Adipocyte (in vitro differentiated cells): ENCODE data around the gene EPC1.

Experiments used
- DNase-seq: peaks from one replicate; pipeline ENCODE4 v3.0.0-alpha.2; 2015; ENCODE audit warnings: low read depth
- H3K27me3 ChIP-seq: replicated peaks from 2 replicates; pipeline ENCODE4 v1.7.0; 2013; ENCODE audit warnings: mild to moderate bottlenecking, low read length, moderate library complexity; ENCODE audit not compliant: control insufficient read depth, insufficient read depth
- H3K36me3 ChIP-seq: 2 replicates; pipeline ENCODE4 v1.7.0; 2013; ENCODE audit warnings: low read length, mild to moderate bottlenecking, moderate library complexity; ENCODE audit not compliant: control insufficient read depth, insufficient read depth, severe bottlenecking
- H3K4me1 ChIP-seq: 2 replicates; pipeline ENCODE4 v1.7.0; 2013; ENCODE audit warnings: mild to moderate bottlenecking, low read length, moderate library complexity; ENCODE audit not compliant: control insufficient read depth, insufficient read depth
- H3K4me3 ChIP-seq: 2 replicates; pipeline ENCODE4 v1.7.0; 2013; ENCODE audit warnings: mild to moderate bottlenecking, low read length, moderate library complexity
- H3K9ac ChIP-seq: 2 replicates; pipeline ENCODE4 v1.7.0; 2013; ENCODE audit warnings: mild to moderate bottlenecking, low read length, moderate library complexity
- H3K9me3 ChIP-seq: 2 replicates; pipeline ENCODE4 v1.7.0; 2013; ENCODE audit warnings: mild to moderate bottlenecking, low read length, moderate library complexity; ENCODE audit not compliant: control insufficient read depth

EPC1 gene

GRCh38 chr10:32331606-32332005 is 15.4 kb downstream of the EPC1 start:
- no peak overlapping the region for H3K9ac ChIP-seq
- H3K9me3 ChIP-seq: no peaks in the 10 kb centered on the region
- no peaks in the 10 kb centered on the region for H3K27me3 ChIP-seq
- H3K4me3 ChIP-seq: no peak overlapping the region
- no peak for DNase-seq
- H3K36me3 ChIP-seq: peaks cover 3% of the 10 kb centered on the region
- H3K4me1 ChIP-seq: peaks cover 63% of the 10 kb centered on the region

DNA sequence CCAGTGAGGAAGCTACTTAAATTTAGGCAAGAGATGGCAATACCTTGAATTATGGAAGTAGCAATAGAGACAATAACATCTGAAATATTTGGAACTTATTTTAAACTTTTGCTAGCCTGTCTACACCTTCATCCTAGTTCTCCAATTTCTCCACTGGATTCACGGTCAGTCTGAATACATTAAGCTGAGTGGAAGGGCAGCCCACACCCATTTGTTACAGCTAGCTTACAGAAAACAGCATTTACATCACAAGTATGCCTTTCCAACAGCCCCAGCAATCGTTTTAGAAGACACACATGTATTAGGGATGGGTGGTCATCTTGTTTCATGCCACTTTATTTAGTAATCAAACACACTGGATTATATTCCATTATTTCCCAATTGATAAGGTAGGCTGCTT is 16.7 kb downstream of the EPC1 start:
- no peaks in the 10 kb centered on the region for H3K9me3 ChIP-seq
- H3K9ac ChIP-seq: no peak overlapping the region
- H3K4me3 ChIP-seq: no peak overlapping the region
- peaks cover 3% of the 10 kb centered on the region for H3K36me3 ChIP-seq
- H3K4me1 ChIP-seq: peaks cover 76% of the 10 kb centered on the region
- H3K27me3 ChIP-seq: no peaks in the 10 kb centered on the region
- no peak for DNase-seq

DNA sequence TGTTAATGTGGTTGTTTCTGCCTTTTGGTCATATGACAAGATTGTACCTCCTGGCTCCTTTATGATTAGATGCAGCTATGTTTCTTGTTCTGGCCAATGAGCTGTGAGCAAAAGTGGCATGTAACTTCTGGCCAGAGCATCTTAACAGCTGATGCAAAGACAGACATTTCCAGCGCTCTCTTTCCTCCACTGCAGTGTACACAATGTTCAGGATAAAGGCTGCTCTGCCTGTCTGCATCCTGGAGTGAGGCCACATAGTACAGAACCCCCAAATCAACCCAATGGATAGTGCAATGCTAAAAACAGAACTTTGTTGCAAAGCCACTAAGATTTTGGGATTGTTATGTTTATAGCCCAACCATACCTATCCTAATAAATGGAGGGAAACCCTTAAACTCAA is 17.9 kb downstream of the EPC1 start:
- peaks cover 3% of the 10 kb centered on the region for H3K36me3 ChIP-seq
- H3K4me1 ChIP-seq: peaks cover 76% of the 10 kb centered on the region
- no peaks in the 10 kb centered on the region for H3K27me3 ChIP-seq
- DNase-seq: no peak
- H3K4me3 ChIP-seq: no peak overlapping the region
- no peaks in the 10 kb centered on the region for H3K9me3 ChIP-seq
- no peak overlapping the region for H3K9ac ChIP-seq

DNA sequence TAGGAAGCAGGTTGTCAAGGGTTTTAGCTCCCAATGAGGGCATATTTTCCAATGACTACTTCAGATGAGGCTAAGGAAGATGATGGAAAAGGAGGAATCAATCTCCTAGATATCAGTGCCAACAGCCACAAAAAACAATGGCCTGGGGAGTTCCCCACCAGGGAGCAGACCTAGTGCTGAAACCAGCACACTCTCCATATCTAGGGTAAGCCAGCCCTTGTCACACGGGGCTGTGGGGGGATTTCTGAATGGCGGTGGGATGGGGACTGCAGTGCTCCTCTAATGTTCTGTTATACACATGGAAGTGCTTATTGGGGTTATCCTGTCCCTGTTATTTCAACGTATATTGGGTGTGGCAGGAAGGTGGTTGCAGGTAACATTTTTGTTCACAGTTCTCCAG is 18.5 kb downstream of the EPC1 start:
- H3K4me3 ChIP-seq: no peak overlapping the region
- H3K36me3 ChIP-seq: peaks cover 3% of the 10 kb centered on the region
- no peaks in the 10 kb centered on the region for H3K27me3 ChIP-seq
- peaks cover 70% of the 10 kb centered on the region for H3K4me1 ChIP-seq
- DNase-seq: no peak
- H3K9ac ChIP-seq: no peak overlapping the region
- no peaks in the 10 kb centered on the region for H3K9me3 ChIP-seq

- H3K27me3 ChIP-seq: no peaks in the 10 kb centered on the region
- H3K9ac ChIP-seq: no peak overlapping the region
- H3K4me3 ChIP-seq: no peak overlapping the region
- H3K4me1 ChIP-seq: peaks cover 58% of the 10 kb centered on the region
- no peaks in the 10 kb centered on the region for H3K9me3 ChIP-seq
- peak; percentile 29 for DNase-seq
- H3K36me3 ChIP-seq: peaks cover 3% of the 10 kb centered on the region
Measured at GRCh38 chr10:32327364-32327691, 19.6 kb downstream of the EPC1 start.

DNA sequence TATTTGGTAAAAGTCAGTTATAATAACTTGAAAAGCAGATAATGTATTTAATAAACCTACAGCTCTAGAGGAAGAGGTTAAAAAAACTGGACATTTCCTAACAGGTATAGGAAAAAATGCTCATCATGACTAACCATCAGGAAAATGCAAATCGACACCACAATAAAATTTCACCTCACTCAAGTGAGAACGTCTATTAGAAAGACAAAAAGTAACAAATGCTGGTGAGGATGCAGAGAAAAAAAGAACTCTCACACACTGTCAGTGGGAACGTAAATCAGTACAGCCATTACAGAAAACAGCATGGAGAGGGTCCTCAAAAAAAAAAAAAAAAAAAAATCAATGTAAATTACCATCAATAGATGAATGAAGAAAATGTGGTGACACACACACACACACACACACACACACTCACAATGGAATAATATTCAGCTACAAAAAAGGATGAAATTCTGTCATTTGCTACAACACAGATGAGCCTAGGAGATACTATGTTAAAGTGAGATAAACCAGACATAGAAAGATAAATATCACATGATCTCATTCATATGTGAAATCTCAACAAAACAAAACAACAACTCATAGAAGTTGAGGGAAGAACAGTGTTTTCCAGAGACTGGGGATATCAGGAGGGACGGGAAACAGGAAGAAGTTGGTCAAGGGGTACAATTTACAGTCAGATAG is 20.1 kb downstream of the EPC1 start:
- Histone ChIP-seq H3K4me3 (no peak overlapping the region), H3K9me3 (no peaks in the 10 kb centered on the region), H3K4me1 (peaks cover 53% of the 10 kb centered on the region), H3K9ac (no peak overlapping the region), H3K27me3 (no peaks in the 10 kb centered on the region), H3K36me3 (peaks cover 3% of the 10 kb centered on the region)
- no peak for DNase-seq

DNA sequence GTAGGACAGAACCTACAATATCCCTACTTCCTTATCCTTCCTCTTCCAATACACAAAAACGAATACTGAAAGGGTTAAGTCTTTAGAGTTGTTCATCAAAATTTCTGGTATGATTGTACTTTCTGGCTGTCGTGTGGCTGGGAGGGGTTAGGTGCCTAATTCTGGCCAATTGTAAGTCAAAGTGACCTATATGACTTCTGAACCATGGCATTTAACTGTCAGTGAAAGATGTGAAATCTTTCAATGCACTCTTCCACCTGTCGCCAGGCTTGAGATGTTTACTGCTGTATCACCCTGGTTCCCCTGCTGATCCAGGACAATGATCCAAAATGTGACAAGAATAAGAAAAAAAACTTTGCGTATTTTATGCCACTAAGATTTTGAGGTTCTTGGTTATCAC is 20.8 kb downstream of the EPC1 start:
- DNase-seq: no peak
- Histone ChIP-seq H3K9me3 (no peaks in the 10 kb centered on the region), H3K4me1 (peaks cover 48% of the 10 kb centered on the region), H3K9ac (no peak overlapping the region), H3K4me3 (no peak overlapping the region), H3K36me3 (peaks cover 3% of the 10 kb centered on the region), H3K27me3 (no peaks in the 10 kb centered on the region)

DNA sequence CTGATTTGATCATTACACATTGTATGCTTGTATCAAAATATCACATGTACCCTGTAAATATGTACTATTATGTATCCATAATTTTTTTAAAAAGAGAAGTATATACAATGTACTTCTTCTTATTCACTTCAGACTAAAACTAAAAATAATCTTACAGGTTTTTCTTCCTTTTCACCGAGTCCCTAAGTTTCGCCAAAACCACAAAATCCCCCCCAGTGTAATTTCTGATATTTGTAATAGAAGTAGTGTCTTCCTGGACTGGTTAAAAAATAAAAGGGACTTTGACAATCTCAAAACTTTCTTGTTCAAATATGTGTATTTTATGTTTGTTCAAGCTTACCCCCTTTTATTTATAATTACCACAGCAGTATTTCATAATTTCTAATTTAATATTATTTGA is 23.9 kb downstream of the EPC1 start:
- no peak overlapping the region for H3K4me3 ChIP-seq
- no peaks in the 10 kb centered on the region for H3K27me3 ChIP-seq
- no peak for DNase-seq
- H3K9ac ChIP-seq: no peak overlapping the region
- H3K9me3 ChIP-seq: no peaks in the 10 kb centered on the region
- no peaks in the 10 kb centered on the region for H3K36me3 ChIP-seq
- peaks cover 40% of the 10 kb centered on the region for H3K4me1 ChIP-seq

DNA sequence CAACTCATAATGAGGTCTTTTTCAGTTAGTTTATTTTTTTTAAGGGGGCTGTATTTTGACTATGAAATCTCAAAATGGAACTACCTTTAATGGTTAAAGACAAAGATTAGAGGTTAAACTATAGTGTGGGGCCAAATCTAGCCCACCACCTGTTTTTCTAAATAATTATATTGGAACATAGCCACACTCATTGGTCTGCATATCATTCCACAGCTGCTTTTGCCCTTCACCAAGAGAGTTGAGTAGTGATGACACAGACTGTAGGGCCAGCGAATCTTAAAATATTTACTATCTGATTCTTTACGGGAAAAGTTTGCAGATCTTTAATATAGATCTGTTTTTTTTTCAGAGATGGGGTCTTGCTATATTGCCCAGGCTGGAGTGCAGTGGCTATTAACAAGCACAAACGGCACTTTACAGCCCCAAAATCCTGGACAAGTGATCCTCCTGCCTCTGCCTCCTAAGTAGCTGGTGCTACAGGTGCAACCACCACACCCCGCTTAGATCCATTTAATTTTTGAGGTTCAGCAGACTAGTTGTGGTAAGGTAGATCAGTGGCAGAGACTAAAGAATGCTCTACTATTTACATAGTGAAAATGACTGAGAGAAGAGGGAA is 25.8 kb downstream of the EPC1 start:
- Histone ChIP-seq H3K36me3 (no peaks in the 10 kb centered on the region), H3K4me1 (peaks cover 34% of the 10 kb centered on the region), H3K9ac (no peak overlapping the region), H3K27me3 (no peaks in the 10 kb centered on the region), H3K9me3 (no peaks in the 10 kb centered on the region), H3K4me3 (no peak overlapping the region)
- DNase-seq: no peak

DNA sequence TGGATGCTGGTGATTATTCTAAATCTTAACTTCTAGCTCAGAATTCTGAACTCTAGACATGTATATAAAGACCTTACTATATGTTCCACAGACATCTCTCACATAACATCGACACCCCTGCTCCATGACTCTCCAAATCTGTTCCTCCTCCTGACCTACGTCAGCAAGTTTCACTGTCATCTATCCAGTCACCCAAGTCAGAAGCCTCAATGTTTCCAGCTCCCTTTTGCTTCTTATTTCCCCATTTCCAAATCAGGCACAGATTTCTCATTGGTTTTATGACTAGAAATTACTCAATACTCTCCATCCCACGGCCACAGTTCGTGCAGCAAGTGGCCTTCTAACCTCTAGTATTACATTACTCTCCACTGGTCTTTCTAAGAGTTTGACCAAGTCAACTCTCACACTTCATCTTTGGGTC is 28.5 kb downstream of the EPC1 start:
- Histone ChIP-seq H3K9ac (no peak overlapping the region), H3K9me3 (no peaks in the 10 kb centered on the region), H3K36me3 (no peaks in the 10 kb centered on the region), H3K27me3 (no peaks in the 10 kb centered on the region), H3K4me3 (no peak overlapping the region), H3K4me1 (peaks cover 33% of the 10 kb centered on the region)
- no peak for DNase-seq

DNA sequence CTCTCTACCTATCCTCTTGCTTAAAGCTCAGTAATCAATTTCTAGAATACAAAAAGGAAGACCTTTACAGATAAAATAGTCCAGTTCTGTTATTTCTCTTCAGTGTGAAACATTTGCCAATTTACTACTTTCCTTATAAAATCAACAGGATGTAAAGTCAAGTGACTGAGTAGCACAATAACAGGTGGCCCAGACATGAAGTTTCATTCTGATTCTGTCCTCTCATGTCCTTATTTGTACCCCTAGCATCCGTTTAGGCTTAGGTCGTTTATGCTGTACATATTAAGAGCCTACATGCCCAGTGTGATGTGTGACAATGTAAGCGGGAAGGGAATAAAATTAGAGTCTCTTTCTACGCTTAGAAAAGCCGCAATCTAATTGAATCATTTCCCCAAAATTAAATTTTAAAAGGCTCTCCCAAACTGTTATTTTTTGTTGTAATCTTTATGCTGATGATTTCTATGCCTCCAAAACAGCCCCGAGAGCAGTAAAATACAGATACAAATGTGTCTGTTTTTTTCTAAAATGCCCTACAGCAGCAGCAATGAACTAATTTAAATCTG is 29.1 kb downstream of the EPC1 start:
- no peaks in the 10 kb centered on the region for H3K27me3 ChIP-seq
- no peak for DNase-seq
- peaks cover 33% of the 10 kb centered on the region for H3K4me1 ChIP-seq
- H3K9ac ChIP-seq: no peak overlapping the region
- no peaks in the 10 kb centered on the region for H3K9me3 ChIP-seq
- no peak overlapping the region for H3K4me3 ChIP-seq
- H3K36me3 ChIP-seq: no peaks in the 10 kb centered on the region
